Common myeloid progenitor, CD34-positive (primary cell): ENCODE measurements around the gene PIWIL4.
A peak's percentile ranks its signal among the peaks of the same experiment; 100 is the strongest.

Experiments used
- CTCF ChIA-PET: fragments of 350-600 bp; sonication (Branson Sonifier 250); formaldehyde crosslinking; loops from one replicate; lab custom pipeline; 2021; ENCODE audit warnings: antibody characterized with exemption; lab: Charles Lee
- POLR2A ChIA-PET: fragments of 350-600 bp; sonication (Branson Sonifier 250); formaldehyde crosslinking; loops from one replicate; lab custom pipeline; 2021; ENCODE audit warnings: antibody characterized with exemption; lab: Charles Lee
- DNase-seq, 3 donors: peaks; one replicate each; pipeline versions ENCODE4 v3.0.0 to v3.0.0-alpha.2; 2013
- H3K27ac ChIP-seq, 2 experiments: 1 replicate in 1 of 2; 2 replicates in 1 of 2; pipeline ENCODE4 v1.7.0; 2013; ENCODE audit warnings: inconsistent platforms in 2 of 2, low read length in 2 of 2, mild to moderate bottlenecking in 2 of 2, low read depth in 1 of 2, moderate library complexity in 1 of 2; ENCODE audit not compliant: severe bottlenecking in 2 of 2, insufficient read depth in 1 of 2, poor library complexity in 1 of 2
- H3K27me3 ChIP-seq, 5 experiments: replicated peaks in 2 of 5; 1 replicate in 3 of 5; 2 replicates in 2 of 5; pipeline versions ENCODE4 v1.6.1 to v1.7.0; 2013; ENCODE audit warnings: low read length in 4 of 5, mild to moderate bottlenecking in 2 of 5, moderate library complexity in 2 of 5, inconsistent platforms in 1 of 5; ENCODE audit not compliant: insufficient read depth in 5 of 5, control insufficient read depth in 4 of 5
- H3K36me3 ChIP-seq, 4 experiments: 1 replicate in 2 of 4; 2 replicates in 2 of 4; pipeline versions ENCODE4 v1.6.1 to v1.7.0; 2013; ENCODE audit warnings: low read length in 3 of 4, control low read depth in 1 of 4, mild to moderate bottlenecking in 1 of 4; ENCODE audit not compliant: control insufficient read depth in 4 of 4, insufficient read depth in 4 of 4
- H3K4me1 ChIP-seq, 4 experiments: 1 replicate in 3 of 4; 2 replicates in 1 of 4; pipeline versions ENCODE4 v1.6.1 to v1.7.1; 2013; ENCODE audit warnings: low read length in 3 of 4, mild to moderate bottlenecking in 3 of 4, control low read depth in 1 of 4, inconsistent platforms in 1 of 4, moderate library complexity in 1 of 4; ENCODE audit not compliant: control insufficient read depth in 4 of 4, insufficient read depth in 4 of 4; ENCODE audit errors: control extremely low read depth in 1 of 4
- H3K4me3 ChIP-seq, 7 experiments: 1 replicate in 4 of 7; 2 replicates in 3 of 7; pipeline versions ENCODE4 v1.5.1 to v1.7.0; 2013; ENCODE audit warnings: mild to moderate bottlenecking in 7 of 7, low read length in 6 of 7, moderate library complexity in 6 of 7, inconsistent platforms in 2 of 7, low read depth in 2 of 7, control low read depth in 1 of 7; ENCODE audit not compliant: insufficient read depth in 4 of 7, control insufficient read depth in 1 of 7; ENCODE audit errors: extremely low read depth in 1 of 7
- H3K9me3 ChIP-seq, 5 experiments: 1 replicate in 4 of 5; 2 replicates in 1 of 5; pipeline versions ENCODE4 v1.6.1 to v1.7.1; 2013; ENCODE audit warnings: low read length in 4 of 5, mild to moderate bottlenecking in 2 of 5, inconsistent platforms in 1 of 5, low read depth in 1 of 5, moderate library complexity in 1 of 5; ENCODE audit not compliant: control insufficient read depth in 4 of 5, insufficient read depth in 2 of 5; ENCODE audit errors: control extremely low read depth in 1 of 5
- WGBS: methylation state at CpG from one replicate; pipeline ENCODE4 v1.1.5; 2013; ENCODE audit not compliant: insufficient coverage; 5-methylcytosine and 5-hydroxymethylcytosine counted together

The PIWIL4 gene

GRCh38 chr11:94630221-94630620, 63.1 kb downstream of the PIWIL4 start:
- no peaks in the 10 kb centered on the region for H3K36me3 ChIP-seq
- WGBS = 0% methylated on average over 1 of the region's 3 CpGs
- no peaks in the 10 kb centered on the region for H3K27me3 ChIP-seq
- POLR2A ChIA-PET = no interaction called here
- peaks cover 0 to 12% (median 0%) of the 10 kb centered on the region in 5 experiments for H3K9me3 ChIP-seq
- H3K4me1 ChIP-seq = peaks cover 0 to 13% (median 2%) of the 10 kb centered on the region in 4 experiments
- CTCF ChIA-PET = no interaction called here
- H3K4me3 ChIP-seq = peak overlapping the region in 1 of 7 experiments; percentile 45
- H3K27ac ChIP-seq = no peak overlapping the region
- peak; percentile 14 to 68 (median 49) for DNase-seq

GRCh38 chr11:94632356-94632755, 65.2 kb downstream of the PIWIL4 start:
- Histone ChIP-seq H3K27me3 (no peaks in the 10 kb centered on the region), H3K27ac (no peak overlapping the region), H3K4me1 (peaks cover 2 to 12% (median 4%) of the 10 kb centered on the region in 4 experiments), H3K4me3 (no peak overlapping the region), H3K9me3 (peaks cover 0 to 5% (median 0%) of the 10 kb centered on the region in 5 experiments), H3K36me3 (no peaks in the 10 kb centered on the region)
- DNase-seq = no peak
- POLR2A ChIA-PET = no interaction called here
- CTCF ChIA-PET = interaction anchor here (1.0 kb wide), 1 partner anchor 9 kb away, joined by 3 read pairs; no protein-coding TSS in a partner anchor
- WGBS = no CpG with 5 or more reads among the region's 2 CpGs

- CTCF ChIA-PET = no interaction called here
- Histone ChIP-seq H3K27ac (no peak overlapping the region), H3K4me3 (no peak overlapping the region), H3K36me3 (no peaks in the 10 kb centered on the region), H3K4me1 (peaks cover 2 to 20% (median 4%) of the 10 kb centered on the region in 4 experiments), H3K27me3 (no peaks in the 10 kb centered on the region), H3K9me3 (no peaks in the 10 kb centered on the region)
- POLR2A ChIA-PET = no interaction called here
- WGBS = 100% methylated on average over 1 of the region's 2 CpGs
- peak; percentile 6 to 56 (median 42) for DNase-seq
Measured at GRCh38 chr11:94635072-94635471, 67.9 kb downstream of the PIWIL4 start.

- WGBS = no CpG with 5 or more reads among the region's 2 CpGs
- Histone ChIP-seq H3K4me3 (no peak overlapping the region), H3K27me3 (no peaks in the 10 kb centered on the region), H3K36me3 (no peaks in the 10 kb centered on the region), H3K9me3 (no peaks in the 10 kb centered on the region), H3K27ac (no peak overlapping the region), H3K4me1 (peaks cover 0 to 16% (median 4%) of the 10 kb centered on the region in 4 experiments)
- no peak for DNase-seq
- ChIA-PET POLR2A (no interaction called here), CTCF (interaction anchor here (1.0 kb wide), 1 partner anchor 12 kb away, joined by 3 read pairs; no protein-coding TSS in a partner anchor)
Measured at GRCh38 chr11:94636388-94636949, 69.3 kb downstream of the PIWIL4 start.

GRCh38 chr11:94638301-94638901, 71.2 kb downstream of the PIWIL4 start:
- Histone ChIP-seq H3K27me3 (no peaks in the 10 kb centered on the region), H3K27ac (no peak overlapping the region), H3K36me3 (no peaks in the 10 kb centered on the region), H3K4me3 (no peak overlapping the region), H3K9me3 (no peaks in the 10 kb centered on the region), H3K4me1 (peaks cover 0 to 16% (median 4%) of the 10 kb centered on the region in 4 experiments)
- CTCF ChIA-PET = interaction anchor here (0.8 kb wide), 1 partner anchor 117 kb away, joined by 3 read pairs; no protein-coding TSS in a partner anchor
- POLR2A ChIA-PET = no interaction called here
- WGBS = 80% methylated on average over 1 of the region's 4 CpGs
- DNase-seq = no peak

GRCh38 chr11:94638902-94639373, 71.8 kb downstream of the PIWIL4 start:
- no peaks in the 10 kb centered on the region for H3K27me3 ChIP-seq
- no peaks in the 10 kb centered on the region for H3K9me3 ChIP-seq
- ChIA-PET POLR2A (no interaction called here), CTCF (interaction anchor here (0.6 to 0.8 kb wide), 2 partner anchors 117 to 119 kb away, joined by 3 read pairs; no protein-coding TSS in a partner anchor)
- WGBS = 61% methylated on average over 4 of the region's 4 CpGs
- peak in 2 of 3 donors; percentile 46 to 57 for DNase-seq
- H3K4me3 ChIP-seq = peak overlapping the region in 1 of 7 experiments; percentile 6
- H3K27ac ChIP-seq = no peak overlapping the region
- peaks cover 0 to 16% (median 4%) of the 10 kb centered on the region in 4 experiments for H3K4me1 ChIP-seq
- no peaks in the 10 kb centered on the region for H3K36me3 ChIP-seq
